ENCODE results near the gene B3GAT1. TPM values are rescaled to one million over a fixed set of nuclear protein-coding genes. Genes with fewer than 3 reads are reported as not detected.

The B3GAT1 gene
- total RNA-seq, 2 donors from 2014 or later, result 0.13 TPM; not detected in 1

- no peak overlapping the region for H3K9ac ChIP-seq (ENCODE audit: low read depth in 2 of 2, low read length in 2 of 2)
- H3K27me3 ChIP-seq, result no peaks in the 10 kb centered on the region
- intact Hi-C loops (cut with DNase I), result no loop called here
- no peak overlapping the region for H3K4me3 ChIP-seq
- no peaks in the 10 kb centered on the region for H3K9me3 ChIP-seq
- H3K4me1 ChIP-seq, result no peaks in the 10 kb centered on the region
- no peak for TF ChIP-seq CTCF (IDR thresholded peaks at IDR 0.05)
- no peak for DNase-seq
- no peaks in the 10 kb centered on the region for H3K36me3 ChIP-seq
- H3K27ac ChIP-seq, result no peak overlapping the region
These were observed 25.1 kb downstream of the B3GAT1 start for GRCh38 chr11:134386945-134387344.

- no peak for DNase-seq
- Histone ChIP-seq H3K27me3 (no peaks in the 10 kb centered on the region), H3K27ac (no peak overlapping the region), H3K36me3 (no peaks in the 10 kb centered on the region), H3K4me1 (no peaks in the 10 kb centered on the region), H3K9ac (ENCODE audit: low read depth in 2 of 2, low read length in 2 of 2) (no peak overlapping the region), H3K9me3 (no peaks in the 10 kb centered on the region), H3K4me3 (no peak overlapping the region)
- intact Hi-C loops (cut with DNase I), result no loop called here
- TF ChIP-seq CTCF (IDR thresholded peaks at IDR 0.05), result no peak
These were observed 26.1 kb downstream of the B3GAT1 start for GRCh38 chr11:134385774-134386565.

- no peak overlapping the region for H3K9ac ChIP-seq (ENCODE audit: low read depth in 2 of 2, low read length in 2 of 2)
- TF ChIP-seq CTCF (IDR thresholded peaks at IDR 0.05), result no peak
- no peaks in the 10 kb centered on the region for H3K36me3 ChIP-seq
- H3K4me1 ChIP-seq, result no peaks in the 10 kb centered on the region
- intact Hi-C loops (cut with DNase I), result no loop called here
- no peaks in the 10 kb centered on the region for H3K27me3 ChIP-seq
- no peak overlapping the region for H3K27ac ChIP-seq
- no peaks in the 10 kb centered on the region for H3K9me3 ChIP-seq
- H3K4me3 ChIP-seq, result no peak overlapping the region
- no peak for DNase-seq
These were observed 26.9 kb downstream of the B3GAT1 start for GRCh38 chr11:134385171-134385570.

- Histone ChIP-seq H3K9me3 (no peaks in the 10 kb centered on the region), H3K4me1 (no peaks in the 10 kb centered on the region), H3K27ac (no peak overlapping the region), H3K36me3 (no peaks in the 10 kb centered on the region), H3K9ac (ENCODE audit: low read depth in 2 of 2, low read length in 2 of 2) (no peak overlapping the region), H3K4me3 (no peak overlapping the region), H3K27me3 (no peaks in the 10 kb centered on the region)
- no peak for DNase-seq
- TF ChIP-seq CTCF (IDR thresholded peaks at IDR 0.05), result no peak
- intact Hi-C loops (cut with DNase I), result no loop called here
These were observed 27.6 kb downstream of the B3GAT1 start for GRCh38 chr11:134384406-134384805.

- H3K4me3 ChIP-seq, result no peak overlapping the region
- H3K36me3 ChIP-seq, result no peaks in the 10 kb centered on the region
- H3K9me3 ChIP-seq, result no peaks in the 10 kb centered on the region
- no peak overlapping the region for H3K9ac ChIP-seq (ENCODE audit: low read depth in 2 of 2, low read length in 2 of 2)
- no peak for DNase-seq
- H3K4me1 ChIP-seq, result no peaks in the 10 kb centered on the region
- H3K27ac ChIP-seq, result no peak overlapping the region
- intact Hi-C loops (cut with DNase I), result no loop called here
- TF ChIP-seq CTCF (IDR thresholded peaks at IDR 0.05), result no peak
- H3K27me3 ChIP-seq, result no peaks in the 10 kb centered on the region
These were observed 28.3 kb downstream of the B3GAT1 start for GRCh38 chr11:134383576-134384221.

All from colonic mucosa (tissue), 4 donors.